ENCODE results near the gene XNDC1N. TPM values are rescaled to one million over a fixed set of nuclear protein-coding genes. Genes with fewer than 3 reads are reported as not detected.

Gene XNDC1N, protein sequence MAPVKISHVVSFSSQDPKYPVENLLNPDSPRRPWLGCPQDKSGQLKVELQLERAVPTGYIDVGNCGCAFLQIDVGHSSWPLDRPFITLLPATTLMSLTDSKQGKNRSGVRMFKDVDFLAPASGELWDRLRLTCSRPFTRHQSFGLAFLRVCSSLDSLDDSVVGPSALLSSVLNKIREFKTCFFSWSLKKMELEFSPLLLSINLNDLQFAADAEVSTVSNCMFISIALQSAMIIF
- 1 to 10 TPM; 4.5 to 8.4 (median 6.0) TPM for polyA plus RNA-seq (ENCODE audit: low read depth in 6 of 6)

DNA sequence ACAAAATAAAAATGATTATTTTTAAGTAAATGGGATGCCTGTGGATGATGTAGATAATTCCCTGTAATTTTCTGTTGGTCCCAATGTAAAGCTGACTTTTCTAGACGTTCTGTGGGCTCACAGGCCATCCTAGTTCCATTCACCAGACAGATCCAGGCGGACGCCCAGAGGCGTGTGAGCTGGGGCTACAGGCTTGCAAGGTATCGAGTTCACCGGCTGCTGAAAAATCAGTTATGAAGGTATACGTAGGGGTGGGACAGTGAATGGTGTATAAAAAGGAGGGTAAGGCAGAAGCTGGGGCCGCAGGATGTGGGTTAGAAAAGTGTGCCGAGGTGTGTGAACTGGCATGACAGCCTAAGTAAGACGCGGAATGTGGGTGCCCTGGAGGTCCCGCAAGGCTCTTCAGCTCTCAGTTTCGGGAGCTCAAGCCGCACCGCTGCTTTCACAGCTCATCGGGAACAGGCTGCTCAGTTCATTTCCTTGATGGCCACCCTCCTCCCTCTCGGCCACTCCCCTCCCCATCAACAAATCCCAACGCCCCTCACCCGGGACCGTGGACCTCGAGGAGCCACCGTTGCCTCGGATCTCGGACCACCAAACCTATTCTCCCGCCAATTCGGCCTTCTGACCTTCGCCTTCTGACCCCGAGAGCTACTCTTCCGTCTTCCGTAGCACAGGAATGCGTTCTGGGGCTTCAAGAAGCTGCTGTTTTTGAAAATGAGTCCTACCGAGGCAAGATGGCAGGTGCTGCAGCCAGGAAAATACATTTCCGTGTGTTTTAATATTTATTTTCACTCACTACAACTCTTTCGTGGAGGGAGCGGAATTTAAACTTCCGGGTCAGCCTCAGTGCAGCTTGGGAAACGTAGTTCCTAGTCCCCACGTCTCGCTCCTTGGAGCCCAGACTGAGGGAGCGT, at the start of gene XNDC1N:
Gene XNDC1N, minus strand, starts transcription at position 775 of the 917 bp plus-strand sequence. CDS start 5,241 bp downstream, outside the sequence.
- peak; percentile 81 to 82 for ATAC-seq (ENCODE audit: low read depth in 2 of 2)
- peaks cover 0 to 9% of the 10 kb centered on the region in 2 donors for H3K36me3 Mint-ChIP-seq
- no peak for DNase-seq
- H3K27ac Mint-ChIP-seq: peak within 1 kb of the TSS; percentile 96 to 99 (median 98)
- H3K9me3 Mint-ChIP-seq: no peaks in the 10 kb centered on the region
- no peaks in the 10 kb centered on the region for H3K27me3 Mint-ChIP-seq
- H3K4me1 Mint-ChIP-seq: peaks cover 36 to 48% (median 41%) of the 10 kb centered on the region in 3 donors
- H3K4me3 Mint-ChIP-seq: peak within 1 kb of the TSS; percentile 93 to 99 (median 98)

DNA sequence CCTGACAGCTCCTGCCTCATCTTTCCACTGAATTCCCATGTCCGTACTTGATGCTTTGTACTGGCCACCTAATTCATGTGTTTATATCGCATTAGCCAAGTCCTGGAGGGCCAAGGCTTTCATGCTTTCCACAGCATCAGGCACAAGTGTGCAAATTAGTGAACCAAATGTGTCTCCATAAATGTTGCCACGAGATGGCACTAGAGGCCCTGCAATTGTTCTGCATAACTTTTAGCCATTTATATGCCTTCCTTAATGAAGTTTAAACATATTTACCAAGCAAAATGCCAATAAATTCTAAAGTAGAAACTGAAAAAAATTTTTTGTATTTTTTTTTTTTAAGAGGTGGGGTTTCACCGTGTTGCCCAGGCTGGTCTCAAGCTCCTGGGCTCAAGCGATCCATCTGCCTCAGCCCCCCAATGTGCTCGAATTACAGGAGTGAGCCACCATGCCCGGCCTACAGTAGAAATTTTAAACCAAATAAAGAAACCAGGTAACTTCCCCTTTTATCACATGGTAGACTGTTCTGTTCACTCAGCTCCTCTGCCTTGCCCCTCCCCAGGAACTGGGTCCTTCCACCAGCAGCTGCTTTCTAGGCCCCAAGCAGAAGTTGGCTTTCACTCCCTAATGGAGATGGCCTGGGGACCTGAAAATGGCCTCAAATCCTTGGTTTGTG, 49.5 kb upstream of the XNDC1N start:
- peak overlapping the region in 6 of 8 donors; percentile 41 to 81 (median 56) for H3K4me3 Mint-ChIP-seq
- no peaks in the 10 kb centered on the region for H3K36me3 Mint-ChIP-seq
- peak; percentile 80 for DNase-seq
- H3K27ac Mint-ChIP-seq: peak overlapping the region; percentile 75 to 96 (median 90)
- peaks cover 13 to 30% (median 28%) of the 10 kb centered on the region in 3 donors for H3K4me1 Mint-ChIP-seq
- H3K27me3 Mint-ChIP-seq: no peaks in the 10 kb centered on the region
- ATAC-seq (ENCODE audit: low read depth in 2 of 2): peak; percentile 99
- no peaks in the 10 kb centered on the region for H3K9me3 Mint-ChIP-seq

DNA sequence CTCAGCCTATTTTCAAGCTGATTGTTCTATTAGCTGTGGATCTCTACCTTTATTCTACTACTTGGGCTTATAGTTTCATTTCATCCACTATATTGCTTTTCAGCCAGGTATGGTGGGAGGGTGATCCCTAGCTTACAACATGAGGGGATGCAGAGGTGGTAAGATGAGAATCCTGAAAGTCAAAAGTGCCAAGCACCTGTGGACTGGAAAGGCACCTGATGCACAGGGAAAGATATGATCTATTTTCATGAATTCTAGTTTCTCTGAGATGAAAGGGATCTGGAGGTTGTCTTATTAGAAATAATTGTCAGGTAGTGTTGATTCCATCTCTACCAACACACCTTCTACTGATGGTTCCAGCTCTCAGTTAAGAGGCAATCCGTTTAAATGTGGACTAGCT, 48.7 kb upstream of the XNDC1N start:
- ATAC-seq (ENCODE audit: low read depth in 2 of 2): no peak
- DNase-seq: no peak
- Mint-ChIP-seq H3K4me1 (peaks cover 14 to 30% (median 28%) of the 10 kb centered on the region in 3 donors), H3K9me3 (no peaks in the 10 kb centered on the region), H3K4me3 (no peak overlapping the region), H3K27me3 (no peaks in the 10 kb centered on the region), H3K36me3 (no peaks in the 10 kb centered on the region), H3K27ac (peak overlapping the region in 4 of 6 donors; percentile 69 to 96 (median 80))

DNA sequence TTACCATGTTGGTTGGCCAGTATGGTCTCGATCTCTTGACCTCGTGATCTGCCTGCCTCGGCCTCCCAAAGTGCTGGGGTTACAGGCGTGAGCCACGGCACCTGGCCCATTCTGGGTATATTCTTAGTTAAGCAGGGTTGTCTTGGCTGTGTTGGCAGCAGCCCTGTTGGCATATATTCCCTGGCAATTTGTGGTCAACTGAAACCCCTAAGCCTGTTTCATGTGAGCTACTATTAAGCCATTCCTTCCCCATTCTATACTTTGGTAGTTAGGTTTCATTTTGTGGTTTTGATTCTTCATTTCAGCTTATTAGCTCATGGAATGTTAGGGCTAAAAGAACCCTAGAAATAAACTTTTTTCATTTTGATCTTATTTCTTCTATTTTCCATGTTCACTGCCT, 48.2 kb upstream of the XNDC1N start:
- peak overlapping the region in 4 of 6 donors; percentile 44 to 85 (median 52) for H3K27ac Mint-ChIP-seq
- peaks cover 16 to 30% (median 28%) of the 10 kb centered on the region in 3 donors for H3K4me1 Mint-ChIP-seq
- H3K27me3 Mint-ChIP-seq: no peaks in the 10 kb centered on the region
- H3K36me3 Mint-ChIP-seq: no peaks in the 10 kb centered on the region
- H3K9me3 Mint-ChIP-seq: no peaks in the 10 kb centered on the region
- DNase-seq (no peak), ATAC-seq (ENCODE audit: low read depth in 2 of 2) (no peak)
- no peak overlapping the region for H3K4me3 Mint-ChIP-seq

DNA sequence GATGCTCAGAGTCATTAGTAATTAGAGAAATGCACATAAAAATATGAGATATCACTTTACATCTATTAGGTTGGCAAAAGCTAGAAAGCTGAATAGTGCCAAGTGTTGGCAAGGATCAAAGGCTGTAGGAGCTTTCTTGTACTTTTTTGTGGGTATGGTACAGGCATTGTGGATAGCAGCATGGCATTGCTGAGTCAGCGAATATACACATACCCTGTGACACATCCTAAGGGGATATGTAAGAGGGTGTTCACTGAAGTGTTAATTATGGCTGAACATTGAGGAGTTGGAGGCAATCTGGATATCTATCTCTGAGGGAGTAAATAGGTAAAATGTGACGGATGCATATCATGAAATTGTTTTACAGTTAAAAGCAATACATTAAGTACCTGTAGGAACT, 43.3 kb upstream of the XNDC1N start:
- H3K27ac Mint-ChIP-seq: no peak overlapping the region
- ATAC-seq (ENCODE audit: low read depth in 2 of 2) (no peak), DNase-seq (no peak)
- no peaks in the 10 kb centered on the region for H3K9me3 Mint-ChIP-seq
- peaks cover 2 to 11% (median 4%) of the 10 kb centered on the region in 3 donors for H3K4me1 Mint-ChIP-seq
- no peak overlapping the region for H3K4me3 Mint-ChIP-seq
- H3K36me3 Mint-ChIP-seq: no peaks in the 10 kb centered on the region
- no peaks in the 10 kb centered on the region for H3K27me3 Mint-ChIP-seq

DNA sequence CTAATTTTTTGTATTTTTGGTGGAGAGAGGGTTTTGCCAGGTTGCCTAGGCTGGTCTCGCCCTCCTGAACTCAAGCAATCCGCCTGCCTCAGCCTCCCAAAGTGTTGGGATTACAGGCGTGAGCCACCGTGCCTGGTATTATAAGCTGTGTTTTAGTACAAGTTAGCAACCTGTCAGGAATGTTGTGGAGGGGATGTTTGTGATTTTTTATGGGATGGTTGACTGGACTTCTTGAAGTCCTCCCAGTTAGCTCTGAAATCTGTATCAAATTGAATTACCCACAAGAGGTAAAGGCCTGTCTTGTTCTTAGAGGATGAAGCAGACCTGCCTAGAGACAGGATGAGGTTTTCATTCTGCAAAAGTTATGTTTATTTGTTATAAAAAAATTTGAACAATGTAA, 36.2 kb upstream of the XNDC1N start:
- Mint-ChIP-seq H3K27me3 (no peaks in the 10 kb centered on the region), H3K36me3 (peaks cover 9 to 10% of the 10 kb centered on the region in 2 donors), H3K4me3 (no peak overlapping the region), H3K4me1 (peaks cover 7 to 12% (median 11%) of the 10 kb centered on the region in 3 donors), H3K27ac (no peak overlapping the region), H3K9me3 (peaks cover 0 to 5% (median 2%) of the 10 kb centered on the region in 7 donors)
- ATAC-seq (ENCODE audit: low read depth in 2 of 2) (no peak), DNase-seq (no peak)

DNA sequence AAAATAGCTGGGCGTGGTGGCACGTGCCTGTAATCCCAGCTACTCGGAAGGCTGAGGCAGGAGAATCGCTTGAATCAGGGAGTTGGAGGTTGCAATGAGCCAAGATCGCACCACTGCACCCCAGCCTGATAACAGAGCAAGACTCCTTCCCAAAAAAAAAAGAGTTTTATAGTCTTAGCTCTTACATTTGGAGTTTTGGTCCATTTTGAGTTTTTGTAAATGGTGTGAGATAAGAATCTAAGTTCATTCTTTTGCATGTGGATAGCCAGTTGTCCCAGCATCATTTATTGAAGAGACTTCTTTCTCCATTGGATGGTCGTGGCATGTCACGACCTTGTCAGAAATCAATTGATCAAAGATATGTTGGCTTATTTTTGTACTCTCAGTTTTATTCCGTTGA, 35.1 kb upstream of the XNDC1N start:
- DNase-seq (no peak), ATAC-seq (ENCODE audit: low read depth in 2 of 2) (no peak)
- Mint-ChIP-seq H3K27me3 (no peaks in the 10 kb centered on the region), H3K4me1 (peaks cover 7 to 12% (median 11%) of the 10 kb centered on the region in 3 donors), H3K27ac (no peak overlapping the region), H3K9me3 (peaks cover 0 to 5% (median 2%) of the 10 kb centered on the region in 7 donors), H3K4me3 (no peak overlapping the region), H3K36me3 (peaks cover 9 to 10% of the 10 kb centered on the region in 2 donors)

DNA sequence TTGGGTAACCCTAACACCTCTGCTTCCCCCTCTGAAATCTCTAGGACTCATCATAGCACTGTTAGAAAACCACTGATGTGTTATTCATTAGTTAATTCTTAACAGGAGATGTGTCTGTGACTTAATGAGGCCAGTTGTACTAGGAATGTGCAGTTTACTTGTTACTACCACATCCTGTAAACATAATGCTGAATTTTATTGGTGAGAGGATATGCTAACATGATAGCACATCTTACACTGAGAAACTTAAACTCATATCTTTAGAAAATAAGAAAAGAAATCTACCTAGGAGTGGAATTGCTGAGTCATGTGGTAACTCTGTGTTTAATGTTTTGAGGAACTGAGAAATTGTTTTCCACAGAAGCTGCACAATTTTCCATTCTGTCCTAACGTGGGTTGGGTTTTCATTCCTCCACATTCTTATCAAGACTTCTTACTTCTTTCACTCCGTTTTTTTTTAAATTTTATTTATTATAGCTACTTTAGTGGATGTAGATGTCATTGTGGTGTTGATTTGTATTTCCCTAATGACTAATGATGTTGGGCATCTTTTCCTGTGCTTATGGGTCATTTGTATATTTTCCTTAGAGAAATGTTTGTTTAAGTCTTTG, 34.1 kb upstream of the XNDC1N start:
- H3K4me3 Mint-ChIP-seq: peak overlapping the region in 1 of 8 donors; percentile 20
- ATAC-seq (ENCODE audit: low read depth in 2 of 2) (no peak), DNase-seq (no peak)
- peak overlapping the region in 2 of 6 donors; percentile 58 to 80 for H3K27ac Mint-ChIP-seq
- peaks cover 7 to 12% (median 11%) of the 10 kb centered on the region in 3 donors for H3K4me1 Mint-ChIP-seq
- H3K36me3 Mint-ChIP-seq: peaks cover 9 to 10% of the 10 kb centered on the region in 2 donors
- no peaks in the 10 kb centered on the region for H3K27me3 Mint-ChIP-seq
- peaks cover 0 to 5% (median 2%) of the 10 kb centered on the region in 7 donors for H3K9me3 Mint-ChIP-seq

DNA sequence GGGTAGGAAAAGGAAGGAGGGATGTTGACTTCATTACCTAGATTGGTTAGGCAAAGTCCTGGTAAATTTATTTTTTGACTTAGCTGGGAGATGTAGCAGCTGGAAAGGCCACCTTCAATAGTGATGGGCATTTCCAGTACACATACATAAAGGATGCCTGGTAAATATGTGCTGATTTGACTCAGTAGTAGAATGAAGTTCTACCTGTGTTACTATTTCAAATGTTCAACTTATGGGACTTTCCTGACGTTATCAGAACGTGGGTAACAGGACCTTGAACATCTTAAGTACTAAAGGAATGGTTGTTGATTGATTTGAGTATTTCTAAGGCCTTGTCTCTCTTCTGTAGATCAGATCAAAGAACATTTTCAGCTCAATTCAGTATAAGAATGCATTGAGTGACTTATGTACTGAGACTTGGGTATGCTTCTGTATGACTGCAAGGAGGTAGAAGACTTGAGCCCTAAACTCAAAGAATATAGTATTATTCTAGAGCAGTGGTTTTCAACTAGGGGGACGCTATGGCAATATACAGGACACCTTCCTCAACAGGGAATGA, 27.6 kb upstream of the XNDC1N start:
- peaks cover 5 to 6% of the 10 kb centered on the region in 2 donors for H3K36me3 Mint-ChIP-seq
- H3K4me1 Mint-ChIP-seq: peaks cover 6 to 21% (median 10%) of the 10 kb centered on the region in 3 donors
- no peak overlapping the region for H3K4me3 Mint-ChIP-seq
- H3K27me3 Mint-ChIP-seq: no peaks in the 10 kb centered on the region
- ATAC-seq (ENCODE audit: low read depth in 2 of 2) (no peak), DNase-seq (no peak)
- H3K27ac Mint-ChIP-seq: peak overlapping the region in 2 of 6 donors; percentile 14 to 18
- peaks cover 0 to 4% (median 2%) of the 10 kb centered on the region in 7 donors for H3K9me3 Mint-ChIP-seq

DNA sequence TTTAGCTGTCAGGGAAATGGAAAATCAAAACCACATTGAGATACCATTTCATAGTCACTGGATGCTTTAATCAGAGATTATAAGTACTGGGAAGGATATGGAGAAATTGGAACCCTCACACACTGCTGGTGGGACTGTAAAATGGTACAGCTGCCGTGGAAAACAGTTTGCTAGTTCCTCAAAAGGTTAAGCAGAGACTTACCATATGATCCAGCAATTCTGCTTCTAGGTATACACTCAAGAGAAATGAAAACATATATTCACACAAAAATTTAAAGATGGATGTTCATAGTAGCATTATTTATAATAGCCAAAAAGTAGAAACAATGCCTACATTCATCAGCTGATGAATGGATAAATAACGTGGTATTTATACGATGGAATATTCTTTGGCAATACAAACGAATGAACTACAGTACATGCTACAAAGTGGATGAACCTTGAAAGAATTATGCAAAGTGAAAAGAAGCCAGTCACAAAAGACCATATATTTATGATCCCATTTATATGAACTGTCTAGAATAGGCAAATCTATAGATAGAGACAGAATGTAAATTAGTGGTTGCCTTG, 23.4 kb upstream of the XNDC1N start:
- peaks cover 14 to 26% (median 18%) of the 10 kb centered on the region in 3 donors for H3K4me1 Mint-ChIP-seq
- no peak for ATAC-seq (ENCODE audit: low read depth in 2 of 2)
- no peak for DNase-seq
- H3K27me3 Mint-ChIP-seq: no peaks in the 10 kb centered on the region
- H3K4me3 Mint-ChIP-seq: no peak overlapping the region
- H3K27ac Mint-ChIP-seq: no peak overlapping the region
- H3K9me3 Mint-ChIP-seq: no peaks in the 10 kb centered on the region
- H3K36me3 Mint-ChIP-seq: peaks cover 0 to 5% of the 10 kb centered on the region in 2 donors

DNA sequence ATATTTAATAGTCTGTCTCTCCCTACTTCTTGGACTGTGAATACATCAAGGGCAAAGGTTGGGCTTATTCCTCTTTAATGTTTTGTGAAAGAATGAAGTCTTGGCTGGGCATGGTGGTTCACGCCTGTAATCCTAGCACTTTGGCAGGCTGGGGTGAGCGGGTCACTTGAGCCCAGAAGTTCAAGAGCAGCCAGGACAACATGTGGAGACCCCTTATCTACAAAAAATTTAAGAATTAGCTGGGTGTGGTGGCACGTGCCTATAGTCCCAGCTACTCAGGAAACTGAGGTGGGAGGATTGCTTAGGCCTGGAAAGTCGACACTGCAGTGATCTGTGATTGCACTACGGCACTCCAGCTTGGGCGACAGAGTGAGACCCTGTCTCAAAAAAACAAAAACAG, 20.6 kb upstream of the XNDC1N start:
- Mint-ChIP-seq H3K4me1 (peaks cover 19 to 30% (median 19%) of the 10 kb centered on the region in 3 donors), H3K9me3 (no peaks in the 10 kb centered on the region), H3K27me3 (no peaks in the 10 kb centered on the region), H3K27ac (peak overlapping the region in 1 of 6 donors; percentile 32), H3K36me3 (peaks cover 0 to 5% of the 10 kb centered on the region in 2 donors), H3K4me3 (no peak overlapping the region)
- ATAC-seq (ENCODE audit: low read depth in 2 of 2): no peak
- DNase-seq: no peak

DNA sequence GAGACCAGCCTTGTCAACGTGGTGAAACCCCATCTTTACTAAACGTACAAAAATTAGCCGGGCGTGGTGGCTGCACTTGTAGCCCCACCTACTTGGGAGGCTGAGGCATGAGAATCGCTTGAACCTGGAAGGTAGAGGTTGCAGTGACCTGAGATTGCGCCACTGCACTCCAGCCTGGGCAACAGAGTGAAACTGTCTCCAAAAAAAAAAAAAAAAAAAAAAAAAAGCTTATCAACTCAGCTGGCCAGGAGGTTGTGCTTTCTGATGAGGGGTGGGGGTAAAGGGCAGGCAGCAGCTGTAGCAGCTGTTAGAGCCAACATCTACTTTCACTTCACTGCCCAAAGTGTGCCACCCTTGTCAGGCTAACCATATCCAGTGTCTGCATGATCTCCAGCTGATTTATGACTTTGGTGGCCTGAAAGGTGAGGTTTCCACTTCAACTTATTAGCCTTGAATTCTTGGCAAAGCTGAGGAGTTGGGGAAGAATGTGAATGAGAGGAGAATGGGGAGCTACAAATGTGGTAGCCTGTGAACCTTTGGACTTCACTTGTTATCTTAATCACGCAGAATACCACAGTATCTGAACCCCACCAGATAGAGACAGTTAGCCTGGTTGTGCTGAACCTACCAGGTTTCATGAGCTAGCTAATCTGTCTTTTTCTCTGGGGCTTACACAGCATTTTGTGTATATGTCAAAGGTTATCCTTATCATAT, 20.1 kb upstream of the XNDC1N start:
- Mint-ChIP-seq H3K4me3 (no peak overlapping the region), H3K27ac (no peak overlapping the region), H3K9me3 (no peaks in the 10 kb centered on the region), H3K4me1 (peaks cover 24 to 34% (median 25%) of the 10 kb centered on the region in 3 donors), H3K27me3 (no peaks in the 10 kb centered on the region), H3K36me3 (peaks cover 0 to 5% of the 10 kb centered on the region in 2 donors)
- ATAC-seq (ENCODE audit: low read depth in 2 of 2): no peak
- DNase-seq: no peak
